ENCODE data around the gene DIS3. TPM values are rescaled to one million over a fixed set of nuclear protein-coding genes. Genes with fewer than 3 reads are reported as not detected.

DIS3 gene
- total RNA-seq (2016; rRNA removed; fragmentation: Illumina TruSeq; extraction: Trizol) (35.0 and 52.5 TPM in 2 replicates), polyA plus RNA-seq (2011; rRNA removed) (10.5 and 13.2 TPM in 2 replicates), polyA minus RNA-seq (2011; rRNA and poly(A)+ RNA removed; ENCODE audit: low replicate concordance) (11.7 and 18.4 TPM in 2 replicates), Bru-seq, nascent RNA (percentile 93 among the genes with signal in this experiment), BruChase-seq, experiment 1, labeled RNA remaining after a 6-hour chase (percentile 93 among the genes with signal in this experiment), BruChase-seq, experiment 2, labeled RNA remaining after a 2-hour chase (percentile 94 among the genes with signal in this experiment)
- 3.4 and 3.5 TPM in 2 replicates for total RNA-seq (2016; cell fraction: cytosol; rRNA removed; fragmentation: Illumina TruSeq; extraction: Trizol; ENCODE audit: low read depth)
- 34.9 and 50.5 TPM in 2 replicates for total RNA-seq (2016; cell fraction: insoluble cytoplasmic fraction; rRNA removed; fragmentation: Illumina TruSeq; extraction: Trizol)
- 8.0 and 9.5 TPM in 2 replicates for total RNA-seq (2016; cell fraction: membrane; rRNA removed; fragmentation: Illumina TruSeq; extraction: Trizol)
- total RNA-seq (2016; cell fraction: nucleus; rRNA removed; fragmentation: Illumina TruSeq; extraction: Trizol): 28.8 and 29.1 TPM in 2 replicates
- 6.4 and 7.0 TPM in 2 replicates for polyA plus RNA-seq (2011; cell fraction: cytosol; rRNA removed)
- 11.8 and 16.9 TPM in 2 replicates for polyA plus RNA-seq (2011; cell fraction: nucleus; rRNA removed)
- 13.8 and 15.7 TPM in 2 replicates for polyA plus RNA-seq (2012)
- 0.75 TPM in 2 replicates for polyA plus RNA-seq (2016; cell fraction: cytosol; fragmentation: Illumina TruSeq; extraction: Trizol; ENCODE audit: low read depth)
- 29.2 TPM in 2 replicates for polyA plus RNA-seq (2016; cell fraction: insoluble cytoplasmic fraction; fragmentation: Illumina TruSeq; extraction: Trizol; ENCODE audit: low read depth)
- 2.2 and 3.1 TPM in 2 replicates for polyA plus RNA-seq (2016; cell fraction: membrane; fragmentation: Illumina TruSeq; extraction: Trizol; ENCODE audit: low read depth)
- 23.9 and 28.5 TPM in 2 replicates for polyA plus RNA-seq (2016; cell fraction: nucleus; fragmentation: Illumina TruSeq; extraction: Trizol; ENCODE audit: insufficient read depth, low read depth)
- polyA minus RNA-seq (2011; cell fraction: cytosol; rRNA and poly(A)+ RNA removed): 16.2 and 18.0 TPM in 2 replicates
- 28.5 and 29.9 TPM in 2 replicates for polyA minus RNA-seq (2011; cell fraction: nucleus; rRNA and poly(A)+ RNA removed)
- long read RNA-seq, experiment 1, full-length matches to known transcripts: 4 of 14 reads
- long read RNA-seq, experiment 1, partial matches to known transcripts: 10 of 14 reads
- long read RNA-seq, experiment 1, other reads (novel, unspliced or antisense): 0 of 14 reads
- long read RNA-seq, experiment 2, partial matches to known transcripts: 10 of 59 reads
- long read RNA-seq, experiment 2, other reads (novel, unspliced or antisense): 49 of 59 reads

DNA sequence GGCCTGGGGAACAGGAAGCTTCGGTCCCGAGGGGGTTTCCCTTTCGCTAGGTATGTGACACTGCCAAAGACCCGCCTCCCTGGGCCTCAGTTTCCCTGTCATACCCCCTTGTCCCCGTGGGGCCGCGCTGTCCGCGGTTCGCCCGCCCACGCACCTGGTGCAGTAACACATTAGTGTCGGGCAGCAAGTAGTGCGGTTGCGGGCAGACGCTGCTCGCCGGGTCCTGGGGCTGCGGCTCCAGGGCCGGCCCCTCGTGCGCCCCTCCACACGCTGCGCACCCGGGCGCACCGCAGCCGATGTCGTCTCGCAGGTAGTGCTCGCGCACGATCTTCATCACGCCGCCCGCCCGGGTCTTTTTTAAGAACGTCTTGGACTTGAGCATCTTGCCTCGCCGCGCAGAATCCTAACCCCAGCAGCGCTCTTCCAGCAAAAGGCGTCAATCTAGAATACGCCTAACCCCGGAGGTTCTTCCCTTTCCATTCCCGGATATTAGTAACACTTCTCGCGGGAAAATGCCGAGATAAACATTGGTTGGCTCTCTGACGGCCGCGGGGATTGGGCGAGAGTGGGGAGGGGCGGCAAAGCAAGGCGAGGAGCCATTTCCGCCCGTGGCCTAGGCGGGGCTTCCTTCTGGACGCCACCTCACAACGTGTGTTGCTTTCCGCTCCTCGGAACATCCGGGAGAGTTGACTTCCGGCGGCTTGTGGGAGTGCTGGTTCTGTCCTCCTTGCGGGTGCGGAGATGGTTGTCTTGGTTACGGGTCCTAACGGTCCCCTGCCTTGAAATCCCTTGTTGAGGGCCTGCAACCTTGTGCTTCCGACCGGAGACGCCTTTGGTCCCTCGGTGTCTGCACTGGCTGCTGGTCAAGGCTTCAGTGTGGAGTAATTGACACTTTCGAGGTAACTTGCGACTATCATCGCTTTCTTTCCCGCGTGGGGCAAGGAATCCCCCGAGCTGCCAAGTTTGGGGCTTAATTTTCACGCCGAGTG, at the start of gene DIS3, which contains the start of gene PIBF1:
Gene DIS3 (minus strand): TSS at position 450 of the 989 bp plus-strand sequence. CDS start 68 bp downstream, at position 382.
Gene PIBF1 (plus strand): TSS at position 683 of the 989 bp plus-strand sequence. CDS start 1,337 bp downstream, outside the sequence.
- H3K27me3 ChIP-seq (ENCODE audit: control insufficient read depth in 1 of 2, insufficient read depth in 2 of 2, low read length in 2 of 2): no peaks in the 10 kb centered on the region; a peak in 1 of 5 replicates
- no peaks in the 10 kb centered on the region for H4K20me1 ChIP-seq (ENCODE audit: insufficient read depth, low read length)
- ChIA-PET POLR2A (no interaction called here), CTCF (ENCODE audit: low intra/inter-chr PET ratio, low total read pairs) (no interaction called here)
- H3K4me1 ChIP-seq (ENCODE audit: insufficient read depth, low read length): peaks cover 35% of the 10 kb centered on the region
- H3K36me3 ChIP-seq (replicated peaks in 1 of 2; ENCODE audit: control insufficient read depth in 1 of 2, insufficient read depth in 2 of 2, low read length in 2 of 2): peaks cover 6 to 23% of the 10 kb centered on the region in 2 experiments
- DNase-seq (ENCODE audit: low spot score): peak; percentile 97
- peak; percentile 99 for ATAC-seq
- peak within 1 kb of the TSS; percentile 87 for H3K9ac ChIP-seq (ENCODE audit: insufficient read depth, low read depth, low read length)
- H3K4me2 ChIP-seq (ENCODE audit: low read depth, low read length): peak within 1 kb of the TSS; percentile 82
- H2AFZ ChIP-seq (ENCODE audit: low read length): peak within 1 kb of the TSS; percentile 84
- in situ Hi-C loops (cut with HindIII; ENCODE audit: extremely low pct_ligation_motif_present, low pct_unique_long_range_greater_than_20kb) (no loop called here), intact Hi-C loops (cut with micrococcal nuclease; ENCODE audit: unreplicated experiment) (loop anchor here (2.0 kb wide), 1 partner anchor 55 kb away; the partner anchor contains the start of genes BORA and MZT1)
- FAIRE-seq: peak; percentile 85
- H3K4me3 ChIP-seq (replicated peaks in 1 of 3; ENCODE audit: insufficient read depth in 1 of 3, low read depth in 2 of 3, low read length in 3 of 3): peak within 1 kb of the TSS; percentile 73 to 91 (median 89)
- WGBS (ENCODE audit: low lambda C conversion rate): 0% methylated on average over 17 of the region's 81 CpGs
- peaks cover 59% of the 10 kb centered on the region for H3K79me2 ChIP-seq (ENCODE audit: insufficient read depth, low read length)
- H3K9me3 ChIP-seq (ENCODE audit: low read length): no peaks in the 10 kb centered on the region
- H3K27ac ChIP-seq (ENCODE audit: extremely low read length, insufficient read depth, low read length): peak within 1 kb of the TSS; percentile 77
- BruUV-seq (replicated peaks): TSS peak; percentile 69
- TF ChIP-seq DNMT1 (CRISPR knock-in tag; IDR thresholded peaks at IDR 0.05) (no peak), MXI1 (IDR thresholded peaks at IDR 0.05; ENCODE audit: borderline replicate concordance, low read depth, low read length) (peak; percentile 92; the same call in 2 of the 3 replicates), ZFY (CRISPR knock-in tag; IDR thresholded peaks at IDR 0.05) (peak; percentile 70), ZFP1 (CRISPR knock-in tag; IDR thresholded peaks at IDR 0.05) (no peak), HES4 (CRISPR knock-in tag; IDR thresholded peaks at IDR 0.05; ENCODE audit: borderline replicate concordance) (no peak), ZFYVE20 (CRISPR knock-in tag; IDR thresholded peaks at IDR 0.05; ENCODE audit: borderline replicate concordance, low read depth) (no peak), HNRNPL (IDR thresholded peaks at IDR 0.05; ENCODE audit: low read depth, low read length) (no peak), JUN (CRISPR knock-in tag; IDR thresholded peaks at IDR 0.05) (no peak), TRIM22 (IDR thresholded peaks at IDR 0.05) (no peak), CREM (IDR thresholded peaks at IDR 0.05) (peak; percentile 72), CREM (CRISPR knock-in tag; IDR thresholded peaks at IDR 0.05) (no peak), NKX3-1 (CRISPR knock-in tag; IDR thresholded peaks at IDR 0.05) (no peak), HNRNPH1 (optimal IDR thresholded peaks at IDR 0.05; ENCODE audit: low read depth, low read length) (no peak), RXRA (CRISPR knock-in tag; IDR thresholded peaks at IDR 0.05) (0 out of 2 replicates have a peak, but pooled peaks have one; percentile 49), IRX3 (CRISPR knock-in tag; IDR thresholded peaks at IDR 0.05; ENCODE audit: borderline replicate concordance, low read depth) (no peak; the same call in 1 of the 2 replicates), SIX1 (CRISPR knock-in tag; IDR thresholded peaks at IDR 0.05; ENCODE audit: borderline replicate concordance) (no peak), MTA3 (CRISPR knock-in tag; IDR thresholded peaks at IDR 0.05) (no peak), ZBTB1 (CRISPR knock-in tag; IDR thresholded peaks at IDR 0.05; ENCODE audit: borderline replicate concordance) (no peak), NCOA1 (CRISPR knock-in tag; IDR thresholded peaks at IDR 0.05) (no peak)

Measured in HepG2 (cell line).